Measurements from ENCODE around the gene ADPRM. TPM values are rescaled to one million over a fixed set of nuclear protein-coding genes. Genes with fewer than 3 reads are reported as not detected.

The ADPRM gene
- polyA plus RNA-seq, 1 experiment = 10.8 TPM

GRCh38 chr17:10698096-10698818, 863 bp downstream of the ADPRM start:
- no peak for DNase-seq (ENCODE audit: low read depth)
- TF ChIP-seq CTCF (IDR thresholded peaks at IDR 0.05; ENCODE audit: insufficient read depth, low read depth, low read length) = no peak
- POLR2A ChIA-PET = no interaction called here
- peak overlapping the region; percentile 97 for H3K4me3 ChIP-seq (ENCODE audit: low read depth, low read length)
- no peaks in the 10 kb centered on the region for H3K27me3 ChIP-seq (ENCODE audit: control insufficient read depth, insufficient read depth, low read length)
- H3K36me3 ChIP-seq (ENCODE audit: control insufficient read depth, insufficient read depth, low read length) = no peaks in the 10 kb centered on the region; the same call in 1 of the 2 replicates
- CTCF ChIA-PET = no interaction called here

DNA sequence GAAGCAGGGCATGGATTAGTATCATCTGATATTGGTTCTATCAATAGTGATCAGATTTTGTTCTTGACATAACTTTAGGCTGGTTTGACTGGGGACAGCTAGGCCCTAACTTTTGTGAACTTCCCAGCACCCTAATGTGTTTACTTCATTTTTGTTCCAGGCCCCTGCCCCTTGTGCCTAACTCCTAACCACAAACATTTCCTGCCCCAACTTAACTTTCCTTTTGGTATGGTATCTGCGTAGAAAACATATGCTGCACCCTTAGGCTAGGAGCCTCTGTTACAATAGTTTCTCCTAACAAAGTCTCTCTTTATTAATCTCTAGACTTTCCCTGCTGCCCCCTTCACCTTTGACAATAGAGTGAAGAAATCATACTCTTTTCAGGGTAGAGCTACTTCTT, 2.5 kb downstream of the ADPRM start:
- TF ChIP-seq CTCF (IDR thresholded peaks at IDR 0.05; ENCODE audit: insufficient read depth, low read depth, low read length) = no peak
- ChIA-PET CTCF (no interaction called here), POLR2A (no interaction called here)
- no peaks in the 10 kb centered on the region for H3K27me3 ChIP-seq (ENCODE audit: control insufficient read depth, insufficient read depth, low read length)
- H3K36me3 ChIP-seq (ENCODE audit: control insufficient read depth, insufficient read depth, low read length) = no peaks in the 10 kb centered on the region
- H3K4me3 ChIP-seq (ENCODE audit: low read depth, low read length) = no peak overlapping the region
- no peak for DNase-seq (ENCODE audit: low read depth)

- no peak for DNase-seq (ENCODE audit: low read depth)
- CTCF ChIA-PET = interaction anchor here (1.0 to 2.7 kb wide), 3 partner anchors 16 to 70 kb away, joined by 3 to 14 read pairs (median 4); no protein-coding TSS in a partner anchor
- Histone ChIP-seq H3K36me3 (ENCODE audit: control insufficient read depth, insufficient read depth, low read length) (peaks cover 7% of the 10 kb centered on the region), H3K27me3 (ENCODE audit: control insufficient read depth, insufficient read depth, low read length) (no peaks in the 10 kb centered on the region), H3K4me3 (ENCODE audit: low read depth, low read length) (no peak overlapping the region)
- no peak for TF ChIP-seq CTCF (IDR thresholded peaks at IDR 0.05; ENCODE audit: insufficient read depth, low read depth, low read length)
- POLR2A ChIA-PET = no interaction called here
Observed at GRCh38 chr17:10702574-10702973, 5.2 kb downstream of the ADPRM start.

GRCh38 chr17:10705727-10706126, 8.3 kb downstream of the ADPRM start:
- ChIA-PET POLR2A (no interaction called here), CTCF (interaction anchor here (0.7 kb wide), 1 partner anchor 14 kb away, joined by 5 read pairs; no protein-coding TSS in a partner anchor)
- no peak for DNase-seq (ENCODE audit: low read depth)
- no peak for TF ChIP-seq CTCF (IDR thresholded peaks at IDR 0.05; ENCODE audit: insufficient read depth, low read depth, low read length)
- Histone ChIP-seq H3K4me3 (ENCODE audit: low read depth, low read length) (no peak overlapping the region), H3K27me3 (ENCODE audit: control insufficient read depth, insufficient read depth, low read length) (no peaks in the 10 kb centered on the region), H3K36me3 (ENCODE audit: control insufficient read depth, insufficient read depth, low read length) (peaks cover 16% of the 10 kb centered on the region)

DNA sequence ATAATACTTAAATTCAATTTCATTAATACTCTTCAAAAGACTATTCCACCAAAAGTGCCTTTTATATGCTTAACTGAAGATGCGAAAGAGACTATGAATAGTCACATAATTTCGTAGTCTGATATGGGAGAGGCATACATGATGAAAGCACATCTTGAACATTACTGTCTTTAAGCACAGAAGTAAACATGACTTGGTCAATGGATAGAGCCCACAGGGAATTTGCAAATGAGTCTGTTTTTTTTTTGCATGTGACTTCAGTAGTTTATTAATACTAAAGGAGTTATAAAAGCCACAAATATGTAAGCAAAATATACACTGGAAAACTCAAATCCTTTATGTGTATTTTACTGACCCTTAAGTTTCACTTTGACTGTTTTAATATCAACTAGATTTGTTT, 15.9 kb downstream of the ADPRM start:
- TF ChIP-seq CTCF (IDR thresholded peaks at IDR 0.05; ENCODE audit: insufficient read depth, low read depth, low read length) = no peak
- ChIA-PET CTCF (no interaction called here), POLR2A (no interaction called here)
- H3K36me3 ChIP-seq (ENCODE audit: control insufficient read depth, insufficient read depth, low read length) = peaks cover 8% of the 10 kb centered on the region
- DNase-seq (ENCODE audit: low read depth) = no peak
- H3K4me3 ChIP-seq (ENCODE audit: low read depth, low read length) = no peak overlapping the region
- no peaks in the 10 kb centered on the region for H3K27me3 ChIP-seq (ENCODE audit: control insufficient read depth, insufficient read depth, low read length)
